ENCODE results near the gene BTD. TPM values are rescaled to one million over a fixed set of nuclear protein-coding genes. Genes with fewer than 3 reads are reported as not detected.

The BTD gene
- total RNA-seq, 1 donor from 2014 or later: 13.1 TPM

DNA sequence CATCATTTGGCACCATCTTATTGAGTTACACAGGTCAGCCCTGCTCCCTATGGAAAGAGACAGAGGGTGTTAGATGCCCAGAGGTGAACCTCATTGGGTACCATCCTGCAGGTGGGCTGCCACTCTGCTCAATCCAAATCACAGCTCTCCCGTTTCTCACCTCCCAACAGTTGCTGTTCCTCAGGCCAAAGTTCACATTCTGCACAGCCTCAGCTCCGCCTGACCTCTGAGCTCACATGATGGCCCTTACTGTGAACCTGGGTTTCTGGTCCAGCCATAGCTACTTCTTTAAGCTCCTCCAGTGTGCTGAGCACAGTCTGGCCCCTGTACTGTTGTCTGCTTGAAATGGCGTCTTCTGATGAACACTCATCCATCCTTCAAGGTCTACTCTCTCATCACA, 47.8 kb downstream of the BTD start:
- no peak for DNase-seq (ENCODE audit: low spot score)
- no peak overlapping the region for H3K4me3 Mint-ChIP-seq (ENCODE audit: unreplicated experiment)

DNA sequence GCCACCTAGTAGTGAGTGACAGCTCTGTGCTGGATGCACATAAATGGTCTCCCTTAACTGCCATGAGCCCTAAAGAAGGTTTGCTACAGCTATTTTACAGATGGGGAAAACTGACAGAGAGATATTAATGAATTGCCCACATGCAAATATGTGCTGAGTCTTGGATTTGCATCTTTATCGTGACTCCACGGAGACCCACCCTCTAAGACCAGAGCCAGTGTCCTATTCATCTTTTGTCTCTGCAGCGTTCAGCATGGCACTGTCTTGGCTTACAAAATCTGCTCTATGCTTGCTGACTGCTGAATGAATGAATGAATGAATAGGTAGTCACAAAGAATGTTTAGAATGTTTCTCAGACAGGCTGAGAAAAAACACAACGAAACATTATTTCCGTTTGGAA, 48.3 kb downstream of the BTD start:
- DNase-seq (ENCODE audit: low spot score): no peak
- peaks cover 6% of the 10 kb centered on the region for H3K4me1 Mint-ChIP-seq (ENCODE audit: unreplicated experiment)
- H3K27me3 Mint-ChIP-seq (ENCODE audit: unreplicated experiment): peaks cover 1% of the 10 kb centered on the region
- TF ChIP-seq, protein P1, sequence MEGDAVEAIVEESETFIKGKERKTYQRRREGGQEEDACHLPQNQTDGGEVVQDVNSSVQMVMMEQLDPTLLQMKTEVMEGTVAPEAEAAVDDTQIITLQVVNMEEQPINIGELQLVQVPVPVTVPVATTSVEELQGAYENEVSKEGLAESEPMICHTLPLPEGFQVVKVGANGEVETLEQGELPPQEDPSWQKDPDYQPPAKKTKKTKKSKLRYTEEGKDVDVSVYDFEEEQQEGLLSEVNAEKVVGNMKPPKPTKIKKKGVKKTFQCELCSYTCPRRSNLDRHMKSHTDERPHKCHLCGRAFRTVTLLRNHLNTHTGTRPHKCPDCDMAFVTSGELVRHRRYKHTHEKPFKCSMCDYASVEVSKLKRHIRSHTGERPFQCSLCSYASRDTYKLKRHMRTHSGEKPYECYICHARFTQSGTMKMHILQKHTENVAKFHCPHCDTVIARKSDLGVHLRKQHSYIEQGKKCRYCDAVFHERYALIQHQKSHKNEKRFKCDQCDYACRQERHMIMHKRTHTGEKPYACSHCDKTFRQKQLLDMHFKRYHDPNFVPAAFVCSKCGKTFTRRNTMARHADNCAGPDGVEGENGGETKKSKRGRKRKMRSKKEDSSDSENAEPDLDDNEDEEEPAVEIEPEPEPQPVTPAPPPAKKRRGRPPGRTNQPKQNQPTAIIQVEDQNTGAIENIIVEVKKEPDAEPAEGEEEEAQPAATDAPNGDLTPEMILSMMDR (IDR thresholded peaks at IDR 0.05; ENCODE audit: unreplicated experiment): no peak
- no peaks in the 10 kb centered on the region for H3K9me3 Mint-ChIP-seq (ENCODE audit: unreplicated experiment)
- no peak overlapping the region for H3K4me3 Mint-ChIP-seq (ENCODE audit: unreplicated experiment)
- no peak overlapping the region for H3K27ac Mint-ChIP-seq (ENCODE audit: unreplicated experiment)
- H3K36me3 Mint-ChIP-seq (ENCODE audit: low read depth, unreplicated experiment): peaks cover 5% of the 10 kb centered on the region

More for the DNA sequence above, 47.8 kb downstream of the BTD start:
- peaks cover 5% of the 10 kb centered on the region for H3K36me3 Mint-ChIP-seq (ENCODE audit: low read depth, unreplicated experiment)
- H3K9me3 Mint-ChIP-seq (ENCODE audit: unreplicated experiment): no peaks in the 10 kb centered on the region
- peaks cover 1% of the 10 kb centered on the region for H3K27me3 Mint-ChIP-seq (ENCODE audit: unreplicated experiment)
- no peak overlapping the region for H3K27ac Mint-ChIP-seq (ENCODE audit: unreplicated experiment)
- H3K4me1 Mint-ChIP-seq (ENCODE audit: unreplicated experiment): peaks cover 6% of the 10 kb centered on the region
- TF ChIP-seq, protein P1 (IDR thresholded peaks at IDR 0.05; ENCODE audit: unreplicated experiment): no peak

DNA sequence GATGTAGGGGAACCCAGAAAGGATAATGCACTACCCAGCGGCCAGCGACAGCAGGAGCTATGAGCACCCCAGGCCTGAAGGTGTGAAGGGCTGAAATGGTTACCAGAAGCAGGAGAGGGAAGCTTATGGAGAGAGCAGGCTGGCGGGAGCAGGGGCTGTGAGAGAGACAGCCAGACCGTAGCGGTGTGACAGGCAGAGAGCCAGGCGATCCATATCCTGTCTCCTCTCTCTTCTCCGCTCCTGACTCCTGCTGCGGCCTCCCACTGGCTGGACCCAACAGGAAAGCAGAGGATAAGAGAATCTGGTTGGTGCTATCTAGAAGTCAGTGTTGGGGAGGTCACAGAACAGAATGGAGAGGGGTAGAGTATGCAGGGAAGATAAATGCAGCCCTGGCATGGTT, 49.9 kb downstream of the BTD start:
- Mint-ChIP-seq H3K4me1 (ENCODE audit: unreplicated experiment) (peaks cover 6% of the 10 kb centered on the region), H3K36me3 (ENCODE audit: low read depth, unreplicated experiment) (peaks cover 10% of the 10 kb centered on the region), H3K4me3 (ENCODE audit: unreplicated experiment) (no peak overlapping the region), H3K9me3 (ENCODE audit: unreplicated experiment) (peaks cover 5% of the 10 kb centered on the region), H3K27me3 (ENCODE audit: unreplicated experiment) (peaks cover 1% of the 10 kb centered on the region), H3K27ac (ENCODE audit: unreplicated experiment) (no peak overlapping the region)
- no peak for DNase-seq (ENCODE audit: low spot score)
- TF ChIP-seq, protein P1 (IDR thresholded peaks at IDR 0.05; ENCODE audit: unreplicated experiment): no peak

DNA sequence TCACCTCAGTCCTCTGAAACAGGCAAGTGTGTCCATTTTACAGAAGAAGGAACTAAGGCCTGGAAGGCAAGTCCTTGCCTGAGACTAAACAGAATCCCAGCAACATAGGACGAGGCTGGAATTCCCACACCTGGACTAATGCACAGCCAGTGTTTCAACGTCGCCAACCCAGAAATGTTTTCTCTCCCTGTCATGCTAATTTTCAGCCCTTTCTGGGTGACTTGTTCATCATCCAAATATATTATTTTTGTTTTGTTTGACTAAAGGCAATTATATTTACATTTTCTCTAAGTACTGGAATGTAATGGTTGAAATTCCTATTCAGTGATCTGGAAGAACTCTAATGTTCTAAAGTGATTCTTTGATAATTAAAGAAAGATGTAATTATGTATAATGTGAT, 51.8 kb downstream of the BTD start:
- peaks cover 15% of the 10 kb centered on the region for H3K36me3 Mint-ChIP-seq (ENCODE audit: low read depth, unreplicated experiment)
- H3K9me3 Mint-ChIP-seq (ENCODE audit: unreplicated experiment): peaks cover 9% of the 10 kb centered on the region
- DNase-seq (ENCODE audit: low spot score): no peak
- no peak overlapping the region for H3K27ac Mint-ChIP-seq (ENCODE audit: unreplicated experiment)
- H3K4me1 Mint-ChIP-seq (ENCODE audit: unreplicated experiment): peaks cover 6% of the 10 kb centered on the region
- TF ChIP-seq, protein P1 (IDR thresholded peaks at IDR 0.05; ENCODE audit: unreplicated experiment): no peak
- H3K4me3 Mint-ChIP-seq (ENCODE audit: unreplicated experiment): no peak overlapping the region
- peaks cover 1% of the 10 kb centered on the region for H3K27me3 Mint-ChIP-seq (ENCODE audit: unreplicated experiment)

DNA sequence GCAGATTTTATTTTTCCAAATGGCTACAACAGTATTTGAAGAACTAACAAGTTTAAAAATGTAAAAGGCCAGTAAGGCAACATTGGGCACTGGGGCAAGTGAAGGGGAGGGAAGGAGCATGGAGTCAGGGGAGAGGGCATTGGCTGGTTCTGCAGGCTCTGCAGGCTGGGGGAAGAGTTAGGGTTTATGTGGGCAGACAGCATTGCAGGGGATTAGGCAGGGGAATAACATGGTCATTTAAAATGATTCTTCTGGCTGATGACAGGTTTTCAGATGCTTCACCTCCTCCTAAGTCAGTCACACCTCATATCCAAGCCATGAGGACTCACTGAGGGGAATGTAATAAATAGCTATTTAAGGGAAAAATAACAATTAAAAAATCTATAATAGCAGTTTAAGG, 52.6 kb downstream of the BTD start:
- Mint-ChIP-seq H3K9me3 (ENCODE audit: unreplicated experiment) (peaks cover 9% of the 10 kb centered on the region), H3K36me3 (ENCODE audit: low read depth, unreplicated experiment) (peaks cover 18% of the 10 kb centered on the region), H3K27ac (ENCODE audit: unreplicated experiment) (no peak overlapping the region), H3K4me1 (ENCODE audit: unreplicated experiment) (peaks cover 6% of the 10 kb centered on the region), H3K27me3 (ENCODE audit: unreplicated experiment) (peaks cover 1% of the 10 kb centered on the region), H3K4me3 (ENCODE audit: unreplicated experiment) (no peak overlapping the region)
- DNase-seq (ENCODE audit: low spot score): no peak
- TF ChIP-seq, protein P1 (IDR thresholded peaks at IDR 0.05; ENCODE audit: unreplicated experiment): no peak

Data from endothelial cell (in vitro differentiated cells).